Aorta (tissue), 5 donors: ENCODE data around the gene TMEM178B. TPM values are rescaled to one million over a fixed set of nuclear protein-coding genes. Genes with fewer than 3 reads are reported as not detected.

Experiments
- ATAC-seq: fragments of 200-7000 bp; cut with Tn5 transposase; one replicate; pipeline ENCODE4 v1.9.1; 2022; ENCODE audit warnings: moderate library complexity; ENCODE audit not compliant: low FRiP score
- DNase-seq, 2 donors: peaks; one replicate each; pipeline ENCODE4 v3.0.0-alpha.2; 2020
- H3K27ac ChIP-seq, 2 donors: one replicate each; pipeline ENCODE4 v1.5.1; 2013; ENCODE audit warnings: low read length in 2 of 2, mild to moderate bottlenecking in 2 of 2, moderate library complexity in 2 of 2, control low read depth in 1 of 2, inconsistent platforms in 1 of 2, low read depth in 1 of 2
- H3K27me3 ChIP-seq, 2 donors: one replicate each; pipeline ENCODE4 v1.6.1; 2013; ENCODE audit warnings: control low read depth in 1 of 2, low read length in 1 of 2, mild to moderate bottlenecking in 1 of 2, moderate library complexity in 1 of 2; ENCODE audit not compliant: insufficient read depth in 2 of 2, control insufficient read depth in 1 of 2
- H3K36me3 ChIP-seq, 2 donors: one replicate each; pipeline ENCODE4 v1.6.1; 2013; ENCODE audit warnings: control low read depth in 1 of 2, low read length in 1 of 2, mild to moderate bottlenecking in 1 of 2; ENCODE audit not compliant: insufficient read depth in 2 of 2, control insufficient read depth in 1 of 2
- H3K4me1 ChIP-seq, 2 donors: one replicate each; pipeline ENCODE4 v1.6.1; 2013; ENCODE audit warnings: low read length in 2 of 2, control low read depth in 1 of 2, mild to moderate bottlenecking in 1 of 2, moderate library complexity in 1 of 2; ENCODE audit not compliant: insufficient read depth in 2 of 2, control insufficient read depth in 1 of 2
- H3K4me3 ChIP-seq, 2 donors: one replicate each; pipeline ENCODE4 v1.5.1; 2013; ENCODE audit warnings: low read length in 2 of 2, control low read depth in 1 of 2, mild to moderate bottlenecking in 1 of 2
- H3K9me3 ChIP-seq: one replicate; pipeline ENCODE4 v1.6.1; 2013; ENCODE audit warnings: mild to moderate bottlenecking, low read length; ENCODE audit not compliant: control insufficient read depth
- WGBS, 2 donors: extraction: QIAGEN DNeasy Blood & Tissue Kit; methylation state at CpG; one replicate each; pipeline ENCODE4 v1.1.7; 2013; 5-methylcytosine and 5-hydroxymethylcytosine counted together
- intact Hi-C, 2 donors: fragments of 100-400 bp; cut with DNase I; formaldehyde crosslinking; loops; one replicate each; pipeline versions ENCODE4 v1.14.2 to v1.15.0; 2022
- polyA plus RNA-seq, 2 donors: library from polyadenylated mRNA; stranded (reverse); fragments of 200-250 nt; gene quantifications; one replicate each; pipeline ENCODE4 v1.2.3, GENCODE V29; 2013
- total RNA-seq, 2 donors: library from RNA; stranded (reverse); fragmentation: NEBNext Ultra II Directional; extraction: Animal tissue kit (Norgen Biotek cat#: 25700); gene quantifications; one replicate each; pipeline ENCODE4 v1.2.1, GENCODE V29; 2021
- donor health status: healthy with polysubstance abuse.
- donor health status: Bipolar disorder and iron deficiency.
- donor health status: DM: no; HTN: no; CAD: no.
- donor health status: DM: no; HTN: no; CAD: no.
- donor health status: DM: yes; HTN: yes; CAD: no.

TMEM178B gene
- total and polyA plus RNA-seq, 4 donors = 0.05 to 0.42 (median 0.19) TPM

- no peak for ATAC-seq
- intact Hi-C loops = no loop called here
Measured at GRCh38 chr7:141495057-141495456, 421.2 kb downstream of the TMEM178B start.

GRCh38 chr7:141497391-141497790 lies 423.5 kb downstream of the TMEM178B start:
- no peaks in the 10 kb centered on the region for H3K36me3 ChIP-seq
- no peak for DNase-seq
- intact Hi-C loops = no loop called here
- no peaks in the 10 kb centered on the region for H3K9me3 ChIP-seq
- no peak for ATAC-seq
- no peaks in the 10 kb centered on the region for H3K4me1 ChIP-seq
- H3K4me3 ChIP-seq = no peak overlapping the region
- H3K27ac ChIP-seq = no peak overlapping the region
- 70 to 71% methylated on average over 5 of the region's 5 CpGs for WGBS, 2 donors
- peaks cover 0 to under 1% of the 10 kb centered on the region in 2 donors for H3K27me3 ChIP-seq

More at GRCh38 chr7:141495057-141495456, 421.2 kb downstream of the TMEM178B start:
- WGBS, 2 donors = 7 to 26% methylated on average over 1 of the region's 1 CpG
- no peak overlapping the region for H3K4me3 ChIP-seq
- H3K27me3 ChIP-seq = peaks cover 0 to 2% of the 10 kb centered on the region in 2 donors
- DNase-seq = no peak
- H3K36me3 ChIP-seq = no peaks in the 10 kb centered on the region
- no peaks in the 10 kb centered on the region for H3K4me1 ChIP-seq
- no peak overlapping the region for H3K27ac ChIP-seq
- H3K9me3 ChIP-seq = no peaks in the 10 kb centered on the region

DNA sequence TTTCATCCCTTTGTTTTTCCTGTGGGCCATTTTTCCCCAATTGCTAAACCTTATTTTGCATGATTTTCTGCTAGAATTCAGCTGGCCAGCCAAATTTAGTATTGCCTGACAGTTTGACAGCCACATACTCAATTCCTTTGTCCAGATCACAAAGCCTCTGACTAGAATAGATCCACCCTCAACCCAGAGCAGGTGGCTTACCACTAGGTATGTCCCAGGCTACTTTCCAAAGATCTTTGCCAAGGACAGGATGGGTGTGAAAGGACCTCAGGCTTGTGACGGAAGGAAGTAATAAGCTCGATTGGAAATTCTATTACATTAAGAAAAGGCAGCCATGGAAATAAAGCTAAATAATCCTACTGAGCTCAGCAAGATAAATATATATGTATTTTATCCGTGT lies 426.7 kb downstream of the TMEM178B start:
- H3K27ac ChIP-seq = no peak overlapping the region
- ATAC-seq (no peak), DNase-seq (no peak)

DNA sequence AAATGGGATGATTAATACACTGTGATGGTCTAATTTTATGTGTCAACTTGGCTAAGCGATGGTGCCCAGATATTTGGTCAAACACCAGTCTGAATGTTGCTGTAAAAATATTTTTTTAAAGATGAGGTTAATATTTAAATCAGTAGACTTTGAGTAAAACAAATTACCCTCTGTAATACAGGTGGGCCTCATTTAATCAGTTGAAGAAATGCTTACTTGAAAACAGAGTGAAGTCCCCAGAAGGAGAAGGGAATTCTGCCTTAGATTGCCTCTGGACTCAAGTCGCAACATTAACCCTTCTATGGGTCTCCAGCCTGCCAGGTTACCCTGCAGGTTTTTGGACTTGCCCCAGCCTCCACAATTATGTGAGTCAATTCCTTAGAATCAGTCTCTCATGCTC lies 427.6 kb downstream of the TMEM178B start:
- no peak for DNase-seq
- ATAC-seq = no peak
- H3K27me3 ChIP-seq = no peaks in the 10 kb centered on the region
- H3K27ac ChIP-seq = no peak overlapping the region
- WGBS, 2 donors = 80 to 88% methylated on average over 2 of the region's 2 CpGs
- H3K36me3 ChIP-seq = no peaks in the 10 kb centered on the region
- no peaks in the 10 kb centered on the region for H3K4me1 ChIP-seq
- no peaks in the 10 kb centered on the region for H3K9me3 ChIP-seq
- intact Hi-C loops = no loop called here
- H3K4me3 ChIP-seq = no peak overlapping the region

More for the DNA sequence above, 426.7 kb downstream of the TMEM178B start:
- no peaks in the 10 kb centered on the region for H3K4me1 ChIP-seq
- intact Hi-C loops = no loop called here
- no peaks in the 10 kb centered on the region for H3K36me3 ChIP-seq
- WGBS, 2 donors = 83 to 87% methylated on average over 3 of the region's 3 CpGs
- H3K4me3 ChIP-seq = no peak overlapping the region
- no peaks in the 10 kb centered on the region for H3K9me3 ChIP-seq
- no peaks in the 10 kb centered on the region for H3K27me3 ChIP-seq

- intact Hi-C loops = no loop called here
- H3K4me1 ChIP-seq = no peaks in the 10 kb centered on the region
Measured at GRCh38 chr7:141511316-141511675, 437.4 kb downstream of the TMEM178B start.

GRCh38 chr7:141511676-141512396 lies 438.0 kb downstream of the TMEM178B start:
- intact Hi-C loops = no loop called here
- H3K27ac ChIP-seq = no peak overlapping the region
- ATAC-seq (no peak), DNase-seq (no peak)
- WGBS, 2 donors = 3 to 4% methylated on average over 36 of the region's 36 CpGs
- H3K36me3 ChIP-seq = no peaks in the 10 kb centered on the region
- no peak overlapping the region for H3K4me3 ChIP-seq
- H3K27me3 ChIP-seq = no peaks in the 10 kb centered on the region
- peaks cover 3% of the 10 kb centered on the region for H3K9me3 ChIP-seq
- H3K4me1 ChIP-seq = no peaks in the 10 kb centered on the region

More at GRCh38 chr7:141511316-141511675, 437.4 kb downstream of the TMEM178B start:
- DNase-seq = no peak
- ATAC-seq = no peak
- Histone ChIP-seq H3K27ac (no peak overlapping the region), H3K36me3 (no peaks in the 10 kb centered on the region), H3K9me3 (peaks cover 3% of the 10 kb centered on the region), H3K4me3 (no peak overlapping the region), H3K27me3 (no peaks in the 10 kb centered on the region)
- 2 to 3% methylated on average over 7 to 8 of the region's 8 CpGs for WGBS, 2 donors

DNA sequence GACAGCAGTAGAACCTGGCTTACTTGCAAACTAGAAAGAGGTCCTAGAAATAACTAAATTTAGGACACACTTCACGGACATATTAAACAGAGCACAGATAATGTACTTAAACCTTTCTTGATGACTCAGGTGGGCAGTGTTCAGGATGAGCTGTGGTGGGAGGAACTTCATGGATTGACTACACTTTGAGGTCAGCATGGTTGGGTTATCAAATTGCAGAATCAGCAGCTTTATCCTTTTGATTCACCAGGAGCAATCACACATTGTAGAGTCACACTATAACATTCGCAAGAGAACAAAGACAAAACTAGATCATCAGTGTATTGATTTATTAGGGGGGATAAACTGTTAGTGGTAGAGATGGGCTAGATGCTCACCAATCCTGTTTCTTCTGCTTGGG lies 438.7 kb downstream of the TMEM178B start:
- Histone ChIP-seq H3K9me3 (peaks cover 3% of the 10 kb centered on the region), H3K27ac (no peak overlapping the region), H3K4me1 (no peaks in the 10 kb centered on the region), H3K36me3 (no peaks in the 10 kb centered on the region), H3K27me3 (no peaks in the 10 kb centered on the region), H3K4me3 (no peak overlapping the region)
- DNase-seq (no peak), ATAC-seq (no peak)
- intact Hi-C loops = no loop called here
- WGBS, 2 donors = 86 to 87% methylated on average over 2 of the region's 2 CpGs

DNA sequence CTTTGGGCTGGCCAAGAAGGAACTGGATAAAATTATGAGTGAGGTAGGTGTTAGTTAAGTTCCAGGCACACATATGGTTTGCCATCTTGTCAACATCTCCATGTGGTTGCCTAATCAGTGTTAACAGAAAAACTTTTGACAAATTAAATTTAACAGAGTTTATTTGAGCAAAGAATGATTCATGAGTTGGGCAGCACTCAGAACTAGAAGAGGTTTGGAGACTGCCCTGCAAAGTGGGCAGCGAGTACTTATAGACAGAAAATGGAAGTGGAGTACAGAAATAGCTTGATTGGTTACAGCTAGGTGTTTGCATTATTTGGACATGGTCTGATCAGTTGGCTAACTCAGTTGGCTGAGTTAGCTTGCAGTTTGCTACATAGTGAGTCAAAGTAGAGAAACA lies 439.9 kb downstream of the TMEM178B start:
- ATAC-seq (no peak), DNase-seq (no peak)
- intact Hi-C loops = no loop called here
- 81 to 96% methylated on average over 1 of the region's 1 CpG for WGBS, 2 donors
- Histone ChIP-seq H3K9me3 (peaks cover 3% of the 10 kb centered on the region), H3K27ac (no peak overlapping the region), H3K4me3 (no peak overlapping the region), H3K27me3 (no peaks in the 10 kb centered on the region), H3K36me3 (no peaks in the 10 kb centered on the region), H3K4me1 (no peaks in the 10 kb centered on the region)

GRCh38 chr7:141515941-141516340 lies 442.1 kb downstream of the TMEM178B start:
- Histone ChIP-seq H3K36me3 (no peaks in the 10 kb centered on the region), H3K4me1 (no peaks in the 10 kb centered on the region), H3K27ac (no peak overlapping the region), H3K9me3 (peaks cover 3% of the 10 kb centered on the region), H3K4me3 (no peak overlapping the region), H3K27me3 (no peaks in the 10 kb centered on the region)
- WGBS, 2 donors = 60 to 63% methylated on average over 4 of the region's 4 CpGs
- intact Hi-C loops = no loop called here
- ATAC-seq (no peak), DNase-seq (no peak)
